HG03025 (cell line): ENCODE data around the gene DPH7.
A peak's percentile ranks its signal among the peaks of the same experiment; 100 is the strongest.
"Not testable (repeated sequence)": the region's sequence is repeated elsewhere in the genome, so short reads cannot be mapped to it uniquely, and the experiment has no call there.

Experiments used
- ATAC-seq: cut with Tn5 transposase; IDR thresholded peaks from one replicate; pipeline ENCODE4 v1.9.1; 2021; ENCODE audit warnings: mild to moderate bottlenecking, moderate library complexity; ENCODE audit not compliant: unreplicated experiment, low FRiP score

The DPH7 gene

GRCh38 chr9:137551264-137552021 lies 27.3 kb downstream of the DPH7 start, which contains the start of gene MRPL41:
Gene MRPL41, plus strand, starts transcription at chr9:137551879. Its CDS starts 203 bp downstream, at chr9:137552082.
- peak; percentile 72 for ATAC-seq

- ATAC-seq: not testable (repeated sequence)
These were observed 27.8 kb downstream of the DPH7 start for GRCh38 chr9:137550958-137551263.

GRCh38 chr9:137550231-137550621 lies 28.5 kb downstream of the DPH7 start, which contains the start of gene PNPLA7:
Gene PNPLA7, minus strand, starts transcription at chr9:137550402. Its CDS starts 205 bp downstream, at chr9:137550197.
- ATAC-seq: no peak

DNA sequence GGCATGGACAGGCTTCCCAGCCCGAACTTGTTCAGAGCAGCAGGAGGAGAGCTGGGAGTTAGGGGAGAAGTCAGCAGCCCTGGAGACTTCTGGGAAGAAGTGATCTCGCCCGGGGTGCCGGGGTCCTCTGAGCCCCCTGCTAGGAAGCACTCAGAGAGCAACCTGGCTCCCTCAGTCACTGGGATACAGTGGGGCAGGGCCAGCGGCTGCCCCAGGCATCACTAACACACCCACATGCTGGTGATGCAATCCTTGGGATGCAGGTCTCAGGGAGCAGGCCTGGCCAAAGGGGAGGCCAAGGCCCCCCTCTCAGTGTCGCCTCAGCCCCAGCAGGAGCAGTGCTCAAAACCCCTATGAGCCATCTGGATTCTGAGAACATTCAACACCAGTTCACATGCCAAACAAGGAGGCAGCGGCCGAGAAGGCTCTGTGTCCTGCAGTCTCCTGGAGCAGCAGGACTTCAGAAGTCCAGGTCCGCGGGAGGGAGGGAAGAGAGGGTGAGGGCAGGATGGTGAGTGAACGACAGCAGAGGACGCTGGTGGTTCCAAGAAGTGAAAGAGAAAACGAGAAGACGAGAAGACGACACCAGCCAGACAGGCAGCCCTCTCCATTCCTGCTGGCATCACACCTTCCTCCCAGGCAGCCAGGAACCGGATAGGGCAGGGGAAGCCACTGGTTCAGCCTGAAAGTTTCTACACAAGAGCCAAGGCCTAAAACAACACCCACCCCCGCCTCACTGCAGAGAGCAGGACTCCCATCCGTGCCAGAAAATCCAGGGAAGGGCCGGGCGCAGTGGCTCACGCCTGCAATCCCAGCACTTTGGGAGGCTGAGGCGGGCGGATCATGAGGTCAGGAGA lies 30.8 kb downstream of the DPH7 start:
- no peak for ATAC-seq

DNA sequence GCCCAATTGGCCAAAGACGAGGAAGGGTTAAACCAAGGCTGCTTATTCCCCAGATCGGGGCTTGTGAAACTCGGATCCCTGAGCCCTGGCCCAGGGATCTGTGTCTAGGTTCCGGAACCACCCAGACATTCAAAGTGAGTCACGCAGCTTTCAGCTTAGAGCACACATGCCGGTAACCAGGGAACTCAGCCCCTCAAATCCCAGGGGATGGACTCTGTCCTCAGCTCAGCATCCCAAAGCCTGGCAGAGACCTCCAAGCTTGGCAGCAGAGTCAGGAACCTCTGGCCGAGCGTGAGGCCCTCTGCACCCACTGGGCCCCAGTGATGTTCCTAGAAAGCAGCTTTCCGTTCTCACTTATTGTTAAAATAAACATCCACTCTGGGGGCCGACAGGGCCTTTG lies 33.6 kb downstream of the DPH7 start:
- no peak for ATAC-seq

DNA sequence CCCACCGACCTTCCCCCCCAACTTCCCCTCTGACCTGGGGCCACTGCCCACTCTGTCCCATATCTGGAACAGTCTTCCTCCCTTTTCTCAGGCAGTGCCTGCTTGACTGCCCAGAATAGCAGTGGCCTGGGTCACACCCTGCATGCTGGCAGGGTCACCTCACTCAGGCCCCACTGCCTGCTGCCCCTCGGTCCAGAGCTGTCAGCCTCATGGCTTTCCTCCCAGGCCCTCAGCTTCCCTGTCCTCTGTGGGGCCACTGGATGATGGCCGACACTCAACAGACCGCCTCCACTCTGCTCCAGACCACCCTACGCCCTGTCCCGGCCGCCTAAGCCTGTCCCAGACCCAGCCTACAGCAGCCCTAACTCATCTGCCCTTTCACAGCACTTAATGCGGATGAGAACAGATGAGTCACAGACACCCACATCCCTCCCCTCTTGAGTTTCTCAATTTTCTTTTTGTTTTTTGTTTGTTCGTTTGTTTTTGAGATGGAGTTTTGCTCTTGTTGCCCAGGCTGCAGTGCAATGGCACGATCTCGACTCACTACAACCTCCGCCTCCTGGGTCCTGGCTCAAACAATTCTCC lies 34.5 kb downstream of the DPH7 start:
- ATAC-seq: no peak

DNA sequence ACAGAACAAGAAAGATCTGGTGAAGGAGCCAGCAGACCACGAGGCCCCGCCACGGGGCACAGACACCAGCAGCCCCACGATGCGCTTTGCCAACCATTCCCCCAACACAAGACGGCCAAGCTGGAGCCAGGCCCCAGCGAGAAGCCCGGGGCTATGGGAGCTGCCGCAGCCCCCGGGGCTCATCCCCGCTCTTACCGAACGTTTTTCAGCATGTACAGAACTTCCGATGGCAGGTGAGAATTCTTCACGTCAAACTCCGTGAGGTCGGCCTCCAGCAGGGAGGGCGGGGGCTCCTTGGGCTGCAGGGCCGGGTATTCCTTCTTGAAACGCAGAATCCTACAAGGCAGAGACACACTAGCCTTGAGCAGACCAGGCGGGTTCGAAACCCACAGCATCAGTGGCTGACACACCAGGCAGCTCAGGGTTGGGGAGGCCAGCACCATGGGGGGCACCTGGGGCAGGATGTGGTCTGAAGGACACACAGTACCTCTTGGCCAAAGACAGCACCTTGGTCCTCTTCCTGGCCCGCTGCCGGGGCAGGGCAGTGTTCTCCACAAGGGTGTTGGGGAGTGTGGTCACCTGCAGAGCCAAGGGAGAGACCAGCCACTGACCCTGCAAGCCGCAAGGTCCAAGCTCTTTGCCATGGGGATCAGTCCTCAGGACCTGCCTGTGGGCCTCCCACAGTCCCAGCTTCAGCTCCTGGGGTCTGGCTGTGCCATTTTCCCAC lies 35.3 kb downstream of the DPH7 start:
- ATAC-seq: no peak

- ATAC-seq: no peak
These were observed 36.2 kb downstream of the DPH7 start for GRCh38 chr9:137542486-137542885.

- ATAC-seq: no peak
These were observed 38.2 kb downstream of the DPH7 start for GRCh38 chr9:137540536-137540935.

- ATAC-seq: no peak
These were observed 40.7 kb downstream of the DPH7 start for GRCh38 chr9:137538058-137538457.

DNA sequence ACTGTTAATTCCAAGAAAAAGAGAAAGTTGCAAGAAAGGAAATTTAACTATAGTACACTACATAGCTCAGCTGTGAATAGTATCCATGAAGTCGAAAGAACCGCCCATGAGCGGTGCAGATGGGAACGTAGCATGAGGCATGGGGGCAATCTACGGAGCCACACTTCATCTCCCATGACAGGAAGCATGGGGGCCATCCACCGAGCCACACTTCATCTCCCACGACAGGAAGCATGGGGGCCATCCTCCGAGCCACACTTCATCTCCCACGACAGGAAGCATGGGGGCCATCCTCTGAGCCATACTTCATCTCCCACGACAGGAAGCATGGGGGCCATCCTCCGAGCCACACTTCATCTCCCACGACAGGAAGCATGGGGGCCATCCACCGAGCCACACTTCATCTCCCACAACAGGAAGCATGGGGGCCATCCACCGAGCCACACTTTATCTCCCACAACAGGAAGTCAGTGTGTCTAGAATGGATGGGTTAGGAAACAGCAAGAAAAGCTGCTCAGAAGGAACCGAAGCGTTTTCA lies 42.1 kb downstream of the DPH7 start:
- ATAC-seq: not testable (repeated sequence)

DNA sequence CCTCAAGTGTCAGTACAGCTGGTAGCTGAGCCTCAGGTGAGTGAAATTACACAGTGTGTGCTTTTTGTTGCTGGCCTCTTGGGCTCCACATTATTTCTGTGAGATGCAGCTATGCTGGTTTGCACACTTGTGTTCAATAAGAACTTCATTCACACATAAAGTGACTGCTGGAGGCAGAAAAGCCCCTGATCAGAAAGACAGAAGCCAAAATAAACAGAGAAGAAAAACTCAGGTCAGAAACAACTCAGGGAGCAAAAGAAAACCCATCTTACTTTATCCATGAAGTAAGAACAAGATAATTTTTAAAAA lies 43.7 kb downstream of the DPH7 start:
- no peak for ATAC-seq

DNA sequence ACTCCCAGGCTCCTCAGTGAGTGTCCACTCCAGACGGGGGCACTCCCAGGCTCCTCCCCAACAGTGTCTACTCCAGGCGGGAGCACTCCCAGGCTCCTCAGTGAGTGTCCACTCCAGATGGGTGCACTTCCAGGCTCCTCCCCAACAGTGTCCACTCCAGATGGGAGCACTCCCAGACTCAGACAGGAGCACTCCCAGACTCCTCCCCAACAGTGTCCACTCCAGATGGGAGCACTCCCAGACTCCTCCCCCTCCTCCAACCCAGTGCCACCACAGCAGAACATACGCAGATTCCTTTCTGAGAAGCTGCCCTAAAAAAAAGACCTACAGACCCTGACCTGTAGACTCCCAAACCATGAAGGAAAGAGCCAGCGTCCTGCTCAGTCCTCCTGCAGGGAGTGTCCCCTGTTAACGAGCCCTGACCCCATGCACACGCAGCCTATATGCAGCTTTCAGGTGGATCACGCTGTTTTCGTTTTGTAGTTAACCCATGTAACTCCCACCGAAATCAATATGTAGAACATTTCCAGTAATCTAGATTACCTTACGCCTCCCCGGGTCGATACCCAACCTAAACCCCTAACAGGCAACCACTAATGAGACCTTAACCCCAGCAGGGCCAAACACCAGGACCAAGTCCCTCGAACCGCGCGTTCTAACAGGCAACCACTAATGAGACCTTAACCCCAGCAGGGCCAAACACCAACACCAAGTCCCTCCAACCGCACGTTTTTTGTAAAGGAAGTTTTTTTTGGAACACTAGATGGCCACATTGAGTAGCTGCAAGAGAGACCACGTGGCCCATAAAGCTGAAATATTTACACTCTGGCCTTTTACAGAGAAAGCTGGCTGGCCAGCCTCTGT lies 44.2 kb downstream of the DPH7 start:
- no peak for ATAC-seq

DNA sequence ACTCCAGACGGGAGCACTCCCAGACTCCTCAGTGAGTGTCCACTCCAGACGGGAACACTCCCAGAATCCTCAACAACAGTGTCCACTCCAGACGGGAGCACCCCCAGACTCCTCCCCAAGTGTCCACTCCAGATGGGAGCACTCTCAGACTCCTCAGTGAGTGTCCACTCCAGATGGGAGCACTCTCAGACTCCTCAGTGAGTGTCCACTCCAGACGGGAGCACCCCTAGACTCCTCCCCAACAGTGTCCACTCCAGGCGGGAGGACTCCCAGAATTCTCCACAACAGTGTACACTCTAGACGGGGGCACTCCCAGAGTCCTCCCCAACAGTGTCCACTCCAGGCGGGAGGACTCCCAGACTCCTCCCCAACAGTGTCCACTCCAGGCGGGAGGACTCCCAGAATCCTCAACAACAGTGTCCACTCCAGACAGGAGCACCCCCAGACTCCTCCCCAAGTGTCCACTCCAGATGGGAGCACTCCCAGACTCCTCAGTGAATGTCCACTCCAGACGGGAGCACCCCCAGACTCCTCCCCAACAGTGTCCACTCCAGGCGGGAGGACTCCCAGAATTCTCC lies 45.7 kb downstream of the DPH7 start:
- not testable (repeated sequence) for ATAC-seq

GRCh38 chr9:137531099-137531765 lies 47.5 kb downstream of the DPH7 start:
- no peak for ATAC-seq

DNA sequence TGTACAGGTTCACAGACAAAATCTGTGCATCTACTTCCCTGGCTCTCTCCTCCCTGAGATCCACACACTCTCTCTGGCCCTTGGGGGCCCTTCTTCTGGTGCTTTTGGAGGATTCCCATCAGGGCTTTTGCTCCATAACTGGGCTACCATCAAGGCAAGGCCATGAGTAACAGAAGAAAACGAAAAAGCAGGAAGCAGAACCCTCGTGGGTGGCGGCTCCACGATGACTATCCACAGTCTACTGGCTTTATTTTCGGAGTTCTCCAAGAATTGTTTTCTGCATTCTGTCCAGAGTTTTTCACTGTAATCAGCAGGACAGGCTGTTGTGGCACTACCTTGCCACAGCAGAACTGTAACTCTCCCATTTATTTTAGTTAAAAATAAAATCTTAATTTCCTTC lies 48.4 kb downstream of the DPH7 start:
- no peak for ATAC-seq

- no peak for ATAC-seq
These were observed 53.8 kb downstream of the DPH7 start for GRCh38 chr9:137524981-137525317.

DNA sequence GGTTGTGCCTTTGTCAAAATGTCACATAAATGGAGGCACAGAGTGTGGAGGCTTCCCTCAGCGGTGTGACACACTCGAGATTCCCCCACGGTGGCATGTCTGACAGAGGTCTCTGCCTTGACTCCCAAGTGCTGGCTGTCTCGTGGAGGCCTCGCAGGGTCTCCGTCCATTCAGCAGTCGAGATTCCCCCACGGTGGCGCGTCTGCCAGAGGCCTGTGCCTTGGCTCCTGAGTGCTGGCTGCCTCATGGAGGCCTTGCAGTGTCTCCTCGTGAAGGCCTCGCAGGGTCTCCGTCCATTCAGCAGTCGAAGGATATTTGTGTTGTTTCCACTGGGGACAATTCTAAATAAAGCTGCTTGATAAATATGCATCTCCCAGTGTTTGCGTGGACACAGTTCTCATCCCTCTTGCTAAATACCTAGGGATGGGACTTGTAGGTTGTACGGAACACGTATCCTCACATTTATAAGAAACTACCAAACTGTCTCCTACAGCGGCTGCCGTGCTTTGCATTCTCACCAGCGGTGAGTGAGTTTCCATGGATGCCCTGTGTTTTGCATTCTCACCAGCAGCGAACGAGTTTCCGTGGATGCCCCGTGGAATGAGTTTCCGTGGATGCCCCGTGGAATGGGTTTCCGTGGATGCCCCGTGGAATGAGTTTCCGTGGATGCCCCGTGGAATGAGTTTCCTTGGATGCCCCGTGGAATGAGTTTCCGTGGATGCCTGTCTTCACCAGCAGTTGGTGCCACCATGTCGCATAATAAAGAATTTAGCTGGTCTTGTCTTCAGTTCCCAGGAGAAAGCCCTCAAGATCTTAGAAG lies 54.4 kb downstream of the DPH7 start:
- ATAC-seq: no peak
